Stimulated activated CD4-positive, alpha-beta T cell treated with anti-CD3 and anti-CD28 coated beads, Interleukin-2, amount 100 ng/mL, for 24 hours (primary cell): Measurements from ENCODE around the gene ARHGAP32.
"Not testable (repeated sequence)": the region's sequence is repeated elsewhere in the genome, so short reads cannot be mapped to it uniquely, and the experiment has no call there.

Experiments
- DNase-seq, 2 donors: peaks; one replicate each; pipeline ENCODE4 v3.0.0-alpha.2; 2020

ARHGAP32 gene

GRCh38 chr11:129018991-129019390 is 173.1 kb downstream of the ARHGAP32 start:
- DNase-seq: no peak

DNA sequence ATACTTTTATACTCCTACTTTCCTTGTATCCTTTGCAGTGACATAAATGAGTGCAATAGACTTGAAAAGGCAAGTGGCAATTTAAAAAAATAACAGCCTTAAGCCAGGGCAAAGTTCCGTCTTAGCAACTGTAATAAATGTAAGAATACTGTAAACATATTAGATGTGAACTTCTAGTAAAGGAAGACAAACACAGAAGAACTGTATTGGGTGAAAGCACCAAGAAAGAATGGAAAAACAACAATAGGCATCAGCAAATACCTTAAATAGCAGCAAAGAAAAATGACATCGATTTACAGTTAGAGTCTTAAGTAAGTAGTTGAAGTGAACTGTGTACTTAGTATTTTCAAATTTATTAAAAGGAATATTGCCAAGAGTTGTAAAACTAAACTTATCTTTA is 174.0 kb downstream of the ARHGAP32 start:
- DNase-seq: no peak

DNA sequence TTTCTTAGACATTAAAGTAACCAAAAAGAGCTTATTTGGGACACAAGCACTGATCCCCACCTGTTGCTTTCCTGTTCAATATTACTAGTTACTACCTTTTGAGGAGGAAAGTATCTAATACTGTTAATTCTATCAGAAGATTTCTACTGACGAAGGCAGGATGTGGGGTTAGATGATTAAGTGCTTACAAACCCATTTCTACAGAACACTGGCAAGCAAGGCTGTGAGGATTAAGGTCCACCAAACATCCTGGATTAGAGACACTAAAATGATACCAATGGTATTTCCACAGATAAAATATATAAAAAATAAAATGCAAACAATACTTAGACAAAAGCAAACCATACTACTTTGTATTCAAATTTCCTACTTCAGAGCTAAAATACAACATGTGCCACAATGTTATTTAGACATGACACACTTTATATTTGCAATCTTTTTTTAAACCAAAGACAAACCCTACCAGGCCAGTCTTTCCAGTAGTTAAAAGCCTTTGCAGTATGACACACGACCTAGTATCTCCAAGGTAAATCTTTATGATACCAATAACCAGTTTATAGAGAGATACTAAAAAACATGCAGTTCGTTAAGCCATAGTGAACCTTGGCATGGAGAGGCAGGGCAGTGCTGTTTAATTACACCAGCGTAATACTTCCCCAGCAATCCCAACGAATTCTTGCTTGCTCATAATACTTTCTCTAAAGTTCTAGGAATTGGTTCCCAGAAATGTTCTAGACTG is 178.2 kb downstream of the ARHGAP32 start:
- no peak for DNase-seq

GRCh38 chr11:129012880-129013279 is 179.2 kb downstream of the ARHGAP32 start:
- DNase-seq: no peak

- no peak for DNase-seq
Measured at GRCh38 chr11:129006161-129006560, 186.0 kb downstream of the ARHGAP32 start.

- DNase-seq: not testable (repeated sequence)
Measured at GRCh38 chr11:128999165-128999564, 193.0 kb downstream of the ARHGAP32 start.

GRCh38 chr11:128988242-128988970 is 203.7 kb downstream of the ARHGAP32 start:
- no peak for DNase-seq

DNA sequence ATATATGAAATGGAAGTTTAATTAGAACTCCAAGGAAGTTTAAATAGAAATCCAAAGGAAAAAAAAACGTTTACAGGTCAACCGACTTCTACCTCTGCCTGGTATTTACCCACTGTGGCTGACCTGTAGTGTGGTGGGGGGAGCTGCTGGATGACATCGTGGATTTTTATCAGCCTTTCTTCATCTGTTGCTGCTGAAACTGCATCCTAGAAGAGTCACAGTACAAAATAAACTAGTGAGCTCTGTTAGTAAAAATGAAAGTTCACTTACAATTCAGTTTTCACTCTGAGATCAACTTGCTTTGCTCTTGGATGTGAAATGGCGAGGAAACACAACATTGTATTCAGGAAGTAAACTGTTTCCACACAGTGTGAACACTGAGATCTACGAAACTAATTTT is 206.2 kb downstream of the ARHGAP32 start:
- no peak for DNase-seq

DNA sequence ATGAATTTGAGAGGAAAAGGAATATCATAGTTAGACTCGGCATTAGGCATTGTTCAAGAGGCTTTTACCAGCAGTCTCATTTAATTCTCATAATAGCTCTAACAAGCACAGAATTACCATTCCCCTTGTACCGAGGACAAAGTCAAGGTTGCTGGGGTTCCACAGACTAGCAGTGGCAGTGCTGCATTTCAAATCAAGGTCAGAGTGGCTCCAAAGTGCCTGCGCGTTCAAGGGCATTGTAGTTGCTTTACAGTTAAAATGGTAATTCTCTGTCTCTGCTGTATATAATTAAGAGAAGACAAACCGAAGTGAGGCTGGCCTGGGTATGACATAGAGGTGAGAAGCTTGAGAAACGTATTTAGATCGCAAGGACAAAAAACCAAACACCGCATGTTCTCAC is 209.1 kb downstream of the ARHGAP32 start:
- no peak for DNase-seq

- no peak for DNase-seq
Measured at GRCh38 chr11:128981254-128981653, 210.9 kb downstream of the ARHGAP32 start.

DNA sequence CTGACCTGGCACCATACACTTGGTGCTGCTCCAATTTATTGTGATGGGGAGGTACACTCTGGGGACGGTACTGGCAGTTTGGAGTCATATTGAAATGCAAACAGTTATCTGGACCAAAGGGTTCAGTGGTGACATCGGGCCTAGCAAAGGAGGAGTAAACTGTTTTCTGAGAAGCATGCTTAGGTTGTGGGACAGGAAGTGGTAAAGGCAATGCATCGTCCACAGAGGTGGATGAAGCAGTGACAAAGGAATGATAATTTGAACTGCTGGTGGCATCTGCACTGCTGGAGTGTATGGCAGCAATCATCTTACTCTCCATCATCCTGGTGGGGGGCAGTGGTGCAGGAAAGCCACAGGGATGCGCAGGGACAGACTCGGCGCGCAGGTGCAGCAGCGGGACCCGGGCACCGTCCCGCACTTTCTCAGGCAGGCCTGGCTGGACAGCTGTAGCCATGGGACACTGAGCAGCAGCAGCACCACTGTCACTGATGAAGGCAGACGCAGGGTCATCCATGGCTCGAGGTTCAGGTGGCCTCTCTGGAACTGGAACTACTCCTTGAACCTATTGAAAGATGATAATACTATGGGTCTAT is 221.4 kb downstream of the ARHGAP32 start:
- DNase-seq: no peak

DNA sequence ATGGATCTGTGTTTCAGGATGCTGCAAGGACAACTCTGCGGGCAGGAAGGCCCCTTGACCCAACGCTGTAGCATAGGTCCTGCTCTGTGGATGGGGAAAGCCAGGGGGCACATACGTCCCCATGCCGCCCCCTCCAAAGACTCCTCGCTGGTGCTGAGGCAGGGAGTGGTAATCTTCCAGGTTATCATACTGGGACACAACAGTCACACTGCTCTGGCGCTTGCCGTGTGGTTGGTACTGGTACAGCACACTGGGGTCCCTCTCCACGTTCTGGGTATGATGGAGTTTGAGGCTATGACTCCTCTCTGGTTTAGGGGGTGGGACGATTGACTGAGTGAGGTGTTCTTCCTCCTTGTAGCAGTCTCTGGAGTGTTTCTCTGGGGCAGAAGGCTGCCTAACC is 223.2 kb downstream of the ARHGAP32 start:
- no peak for DNase-seq

GRCh38 chr11:128967578-128967977 is 224.5 kb downstream of the ARHGAP32 start:
- no peak for DNase-seq

DNA sequence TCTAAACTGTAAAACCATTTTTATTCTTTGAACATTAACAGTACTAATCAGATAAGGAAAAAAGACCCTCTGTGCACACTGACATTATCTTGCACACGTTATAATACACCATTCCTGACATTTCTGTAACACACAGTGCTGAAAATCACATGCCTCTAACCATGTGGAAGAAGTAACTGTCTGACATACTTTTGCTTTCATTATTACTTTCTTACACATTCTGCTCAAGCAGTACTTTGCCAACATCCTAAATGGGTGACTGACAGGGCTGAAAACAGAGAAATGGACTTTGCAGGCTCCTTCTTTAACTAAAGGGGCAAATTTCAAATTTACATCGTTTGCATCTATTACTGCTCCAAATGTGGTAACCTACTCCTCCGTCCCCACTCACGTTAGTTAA is 226.6 kb downstream of the ARHGAP32 start:
- DNase-seq: no peak

DNA sequence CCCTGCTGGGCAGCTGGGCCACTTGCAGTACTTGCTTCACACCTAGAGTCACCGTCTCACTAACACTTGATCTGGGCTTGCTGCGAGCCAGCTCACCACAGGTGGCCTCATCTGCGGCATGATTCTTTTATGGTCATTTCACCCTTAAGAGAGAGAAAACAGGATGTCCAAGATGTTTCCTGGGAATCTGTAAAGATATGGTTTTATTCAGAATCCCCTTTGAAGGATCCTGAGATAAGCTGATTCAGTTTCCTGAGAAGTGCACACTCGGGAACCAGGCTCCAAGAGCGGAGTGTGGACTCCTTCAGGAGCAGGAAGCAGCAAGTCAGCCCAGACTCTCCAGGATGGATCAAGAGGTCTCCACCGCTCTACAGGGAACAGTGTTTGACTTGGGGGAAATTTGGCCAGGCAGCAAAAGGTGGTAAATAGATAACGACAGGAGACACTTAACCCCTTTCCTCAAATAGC is 227.6 kb downstream of the ARHGAP32 start:
- no peak for DNase-seq

- no peak for DNase-seq
Measured at GRCh38 chr11:128963744-128964325, 228.3 kb downstream of the ARHGAP32 start.

DNA sequence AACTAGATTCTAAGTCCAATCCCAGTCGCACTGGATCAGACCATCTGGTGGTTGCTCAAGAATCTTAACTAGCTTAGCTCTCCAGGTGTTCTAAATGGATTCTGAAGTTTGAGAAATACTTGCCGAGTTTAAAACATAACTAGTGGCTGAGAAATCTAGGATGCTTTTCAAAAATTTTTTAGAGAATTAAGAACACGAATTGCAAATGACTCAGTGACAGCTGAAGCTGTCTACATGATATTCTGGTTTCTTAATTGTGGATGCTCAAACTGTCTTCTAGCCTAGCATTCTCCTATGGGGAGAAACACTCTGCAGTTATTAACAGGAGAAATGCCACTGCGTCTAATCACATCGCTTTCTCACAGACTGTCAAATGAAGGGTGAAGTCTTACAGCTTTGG is 229.2 kb downstream of the ARHGAP32 start:
- no peak for DNase-seq

- no peak for DNase-seq
Measured at GRCh38 chr11:128961645-128962044, 230.5 kb downstream of the ARHGAP32 start.

- no peak for DNase-seq
Measured at GRCh38 chr11:128957202-128957482, 235.0 kb downstream of the ARHGAP32 start.

DNA sequence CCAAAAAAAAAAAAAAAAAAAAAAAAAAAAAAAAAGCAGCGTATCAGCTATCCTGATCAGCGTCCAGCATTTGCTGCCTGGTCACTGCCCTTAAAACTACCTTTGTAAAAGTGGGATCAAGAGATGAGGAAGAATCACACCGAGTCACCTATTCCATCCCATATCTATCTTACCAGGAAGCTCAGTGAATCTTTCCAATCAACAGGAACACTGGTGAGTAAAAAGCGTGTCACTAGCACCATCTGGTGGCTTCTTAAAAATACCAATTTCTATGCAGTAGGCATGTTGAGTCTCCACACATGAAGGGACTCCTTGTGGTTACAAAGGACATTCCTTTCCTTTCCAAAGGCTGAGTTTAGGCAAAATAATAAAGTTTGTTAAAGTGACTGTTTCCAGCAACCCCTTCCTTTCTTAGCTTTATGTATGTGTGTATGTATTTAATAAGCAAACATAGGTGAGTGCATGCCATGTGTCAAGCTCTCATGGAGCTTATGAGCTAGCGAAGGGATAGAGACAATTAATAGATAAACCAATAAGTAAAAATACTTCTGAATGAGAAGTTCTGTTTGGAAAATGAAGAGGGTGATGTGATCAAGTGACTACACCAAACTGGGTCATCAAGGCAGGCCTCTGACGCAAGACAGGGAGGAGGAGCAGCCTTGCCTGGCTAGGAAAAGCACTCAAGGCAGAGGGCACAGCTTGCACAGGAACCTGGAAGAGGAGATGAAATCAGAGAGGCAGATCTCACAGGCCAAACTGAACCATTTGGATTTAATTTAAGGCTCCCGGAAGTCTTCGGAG is 235.5 kb downstream of the ARHGAP32 start:
- no peak for DNase-seq

GRCh38 chr11:128955636-128956035 is 236.5 kb downstream of the ARHGAP32 start:
- DNase-seq: no peak

GRCh38 chr11:128953151-128953550 is 239.0 kb downstream of the ARHGAP32 start:
- no peak for DNase-seq
